ENCODE measurements around the gene PER1.

The PER1 gene

GRCh38 chr17:8138374-8138671 lies 13.9 kb downstream of the PER1 start:
- TF ChIP-seq, protein P1, sequence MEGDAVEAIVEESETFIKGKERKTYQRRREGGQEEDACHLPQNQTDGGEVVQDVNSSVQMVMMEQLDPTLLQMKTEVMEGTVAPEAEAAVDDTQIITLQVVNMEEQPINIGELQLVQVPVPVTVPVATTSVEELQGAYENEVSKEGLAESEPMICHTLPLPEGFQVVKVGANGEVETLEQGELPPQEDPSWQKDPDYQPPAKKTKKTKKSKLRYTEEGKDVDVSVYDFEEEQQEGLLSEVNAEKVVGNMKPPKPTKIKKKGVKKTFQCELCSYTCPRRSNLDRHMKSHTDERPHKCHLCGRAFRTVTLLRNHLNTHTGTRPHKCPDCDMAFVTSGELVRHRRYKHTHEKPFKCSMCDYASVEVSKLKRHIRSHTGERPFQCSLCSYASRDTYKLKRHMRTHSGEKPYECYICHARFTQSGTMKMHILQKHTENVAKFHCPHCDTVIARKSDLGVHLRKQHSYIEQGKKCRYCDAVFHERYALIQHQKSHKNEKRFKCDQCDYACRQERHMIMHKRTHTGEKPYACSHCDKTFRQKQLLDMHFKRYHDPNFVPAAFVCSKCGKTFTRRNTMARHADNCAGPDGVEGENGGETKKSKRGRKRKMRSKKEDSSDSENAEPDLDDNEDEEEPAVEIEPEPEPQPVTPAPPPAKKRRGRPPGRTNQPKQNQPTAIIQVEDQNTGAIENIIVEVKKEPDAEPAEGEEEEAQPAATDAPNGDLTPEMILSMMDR (IDR thresholded peaks at IDR 0.05; ENCODE audit: low read depth, low read length, missing control alignments): no peak

DNA sequence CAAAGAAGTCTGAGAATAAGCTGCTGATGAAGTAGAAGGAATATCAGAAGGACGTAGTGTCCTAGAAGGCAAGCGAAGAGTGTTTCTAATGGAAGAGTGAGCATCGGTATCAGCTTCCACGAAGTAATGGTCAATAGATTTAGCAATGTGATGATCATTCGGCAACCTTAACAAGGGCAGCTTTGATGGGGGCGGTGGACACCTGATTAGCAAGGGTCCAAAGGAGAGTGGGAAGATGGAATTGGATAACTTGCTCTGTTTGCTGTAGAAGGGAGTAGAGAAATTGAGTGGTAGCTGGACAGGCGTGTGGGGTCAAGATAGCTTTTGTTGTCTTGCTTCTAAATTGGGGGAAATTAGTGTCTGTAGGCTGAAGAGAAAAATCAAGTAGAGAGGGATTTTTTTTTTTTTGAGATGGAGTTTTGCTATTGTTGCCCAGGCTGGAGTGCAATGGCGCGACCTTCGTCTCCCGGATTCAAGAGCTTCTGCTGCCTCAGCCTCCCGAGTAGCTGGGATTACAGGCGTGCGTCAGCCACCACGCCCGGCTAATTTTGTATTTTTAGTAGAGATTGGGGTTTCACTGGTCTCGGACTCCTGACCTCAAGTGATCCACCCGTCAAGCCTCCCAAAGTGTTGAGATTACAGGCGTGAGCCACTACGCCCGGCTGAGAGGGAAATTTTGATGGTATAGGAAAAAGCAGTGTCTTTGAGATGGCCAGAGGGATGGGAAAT lies 14.4 kb downstream of the PER1 start:
- TF ChIP-seq, protein P1 (IDR thresholded peaks at IDR 0.05; ENCODE audit: low read depth, low read length, missing control alignments): no peak
- no peak for DNase-seq (ENCODE audit: extremely low read depth, low read depth)
- H3K4me3 ChIP-seq (replicated peaks; ENCODE audit: low read depth, low read length): peak overlapping the region; percentile 45

More at GRCh38 chr17:8138374-8138671, 13.9 kb downstream of the PER1 start:
- no peak for DNase-seq (ENCODE audit: extremely low read depth, low read depth)
- H3K4me3 ChIP-seq (replicated peaks; ENCODE audit: low read depth, low read length): peak overlapping the region; percentile 45

DNA sequence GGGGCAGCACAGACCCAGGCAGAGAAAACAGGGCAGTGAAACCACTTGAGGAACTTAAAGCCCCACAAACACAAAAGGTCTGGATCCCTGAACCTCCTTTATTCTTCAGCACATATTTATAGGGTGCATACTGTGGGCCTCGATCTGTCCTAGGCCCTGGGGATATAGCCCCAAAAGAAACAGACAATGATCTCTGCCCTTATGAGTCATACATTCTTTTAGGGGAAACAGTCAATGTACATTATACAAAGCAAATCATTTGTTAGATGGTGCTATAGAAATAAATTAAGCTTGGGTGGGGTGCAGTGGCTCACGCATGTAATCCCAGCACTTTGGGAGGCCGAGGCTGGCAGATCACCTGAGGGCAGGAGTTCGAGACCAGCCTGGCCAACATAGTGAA lies 18.3 kb downstream of the PER1 start:
- no peak for DNase-seq (ENCODE audit: extremely low read depth, low read depth)
- TF ChIP-seq, protein P1 (IDR thresholded peaks at IDR 0.05; ENCODE audit: low read depth, low read length, missing control alignments): no peak

GRCh38 chr17:8133399-8133798 lies 18.8 kb downstream of the PER1 start:
- no peak overlapping the region for H3K4me3 ChIP-seq (replicated peaks; ENCODE audit: low read depth, low read length)
- no peak for DNase-seq (ENCODE audit: extremely low read depth, low read depth)
- TF ChIP-seq, protein P1 (IDR thresholded peaks at IDR 0.05; ENCODE audit: low read depth, low read length, missing control alignments): no peak

More for the DNA sequence above, 18.3 kb downstream of the PER1 start:
- H3K4me3 ChIP-seq (replicated peaks; ENCODE audit: low read depth, low read length): no peak overlapping the region

- TF ChIP-seq, protein P1 (IDR thresholded peaks at IDR 0.05; ENCODE audit: low read depth, low read length, missing control alignments): no peak
- H3K4me3 ChIP-seq (replicated peaks; ENCODE audit: low read depth, low read length): no peak overlapping the region
- no peak for DNase-seq (ENCODE audit: extremely low read depth, low read depth)
Measured at GRCh38 chr17:8131844-8132441, 20.3 kb downstream of the PER1 start.

DNA sequence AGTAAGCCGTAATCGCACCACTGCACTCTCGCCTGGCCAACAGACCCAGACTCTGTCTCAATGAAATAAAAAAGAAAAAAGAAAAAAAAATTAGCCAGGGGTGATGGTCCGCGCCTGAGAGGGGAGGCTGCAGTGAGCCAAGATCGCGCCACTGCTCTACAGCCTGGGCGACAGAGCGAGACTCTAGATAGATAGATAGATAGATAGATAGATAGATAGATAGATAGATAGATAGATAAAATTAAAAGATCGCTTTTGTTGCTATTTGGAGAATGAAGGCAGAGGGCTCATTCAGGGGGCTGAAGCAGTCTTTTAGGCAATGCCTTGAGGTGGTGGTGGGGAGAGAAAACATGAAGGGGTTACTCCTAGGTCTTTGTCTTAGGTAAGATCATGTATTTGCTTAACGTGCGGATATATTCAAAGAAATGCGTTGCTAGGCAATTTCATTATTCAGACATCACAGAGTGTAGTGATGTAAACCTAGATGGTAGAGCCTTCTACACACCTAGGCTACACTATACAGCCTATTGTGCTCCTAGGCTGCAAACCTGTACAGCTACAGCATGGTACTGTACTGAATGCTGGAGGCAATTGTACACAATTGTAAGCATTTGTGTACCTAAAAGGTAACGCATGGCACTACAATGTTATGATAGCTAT lies 23.9 kb downstream of the PER1 start:
- H3K4me3 ChIP-seq (replicated peaks; ENCODE audit: low read depth, low read length): no peak overlapping the region
- DNase-seq (ENCODE audit: extremely low read depth, low read depth): no peak

More for the DNA sequence above, 23.9 kb downstream of the PER1 start:
- TF ChIP-seq, protein P1 (IDR thresholded peaks at IDR 0.05; ENCODE audit: low read depth, low read length, missing control alignments): no peak
